RWPE2 (cell line): ENCODE results near the gene B4GALT6.

Source experiments
- ATAC-seq: fragments of 200-7000 bp; cut with Tn5 transposase; 3 replicates; pipeline ENCODE4 v1.9.1; 2021; ENCODE audit warnings: low read depth
- DNase-seq: peaks from one replicate; pipeline ENCODE4 v3.0.0-alpha.2; 2020; ENCODE audit warnings: low spot score
- H3K27ac ChIP-seq: fragments of 450-650 bp; 2 replicates; pipeline ENCODE4 v1.5.1; 2017; ENCODE audit warnings: mild to moderate bottlenecking; ENCODE audit not compliant: poor library complexity, severe bottlenecking
- H3K27me3 ChIP-seq: fragments of 250-450 bp; sonication (Bioruptor Pico); 2 replicates; pipeline ENCODE4 v1.5.1; 2021; ENCODE audit warnings: mild to moderate bottlenecking, moderate library complexity; ENCODE audit not compliant: insufficient read depth, poor library complexity, severe bottlenecking
- H3K36me3 ChIP-seq: fragments of 250-450 bp; sonication (Bioruptor Pico); 2 replicates; pipeline ENCODE4 v1.5.1; 2020; ENCODE audit warnings: low read depth, mild to moderate bottlenecking, moderate library complexity
- H3K4me1 ChIP-seq: fragments of 250-450 bp; sonication (Bioruptor Pico); 2 replicates; pipeline ENCODE4 v1.5.1; 2021; ENCODE audit warnings: mild to moderate bottlenecking, moderate library complexity; ENCODE audit not compliant: insufficient read depth, poor library complexity, severe bottlenecking
- H3K4me3 ChIP-seq: fragments of 250-450 bp; sonication (Bioruptor Pico); 2 replicates; pipeline ENCODE4 v1.5.1; 2021; ENCODE audit warnings: mild to moderate bottlenecking, moderate library complexity; ENCODE audit not compliant: severe bottlenecking
- H3K9me3 ChIP-seq: fragments of 250-450 bp; sonication (Bioruptor Pico); 2 replicates; pipeline ENCODE4 v1.5.1; 2021; ENCODE audit warnings: mild to moderate bottlenecking, moderate library complexity; ENCODE audit not compliant: severe bottlenecking
- CTCF ChIP-seq: fragments of 450-650 bp; IDR thresholded peaks from one replicate; pipeline ENCODE4 v1.5.1; 2017; ENCODE audit warnings: mild to moderate bottlenecking, moderate library complexity; ENCODE audit not compliant: poor library complexity, severe bottlenecking

The B4GALT6 gene

GRCh38 chr18:31647127-31647753 is 37.1 kb downstream of the B4GALT6 start:
- H3K9me3 ChIP-seq, result no peaks in the 10 kb centered on the region
- ATAC-seq (no peak), DNase-seq (no peak)
- TF ChIP-seq CTCF, result no peak
- H3K4me3 ChIP-seq, result no peak overlapping the region
- H3K36me3 ChIP-seq, result no peaks in the 10 kb centered on the region
- peaks cover 33% of the 10 kb centered on the region for H3K4me1 ChIP-seq
- H3K27me3 ChIP-seq, result no peaks in the 10 kb centered on the region
- no peak overlapping the region for H3K27ac ChIP-seq

GRCh38 chr18:31646332-31647126 is 37.9 kb downstream of the B4GALT6 start:
- peaks cover 33% of the 10 kb centered on the region for H3K4me1 ChIP-seq
- H3K27ac ChIP-seq, result no peak overlapping the region
- ATAC-seq (no peak), DNase-seq (no peak)
- H3K36me3 ChIP-seq, result no peaks in the 10 kb centered on the region
- no peaks in the 10 kb centered on the region for H3K9me3 ChIP-seq
- TF ChIP-seq CTCF, result no peak
- no peak overlapping the region for H3K4me3 ChIP-seq
- no peaks in the 10 kb centered on the region for H3K27me3 ChIP-seq

- TF ChIP-seq CTCF, result no peak
- no peaks in the 10 kb centered on the region for H3K27me3 ChIP-seq
- H3K27ac ChIP-seq, result no peak overlapping the region
- ATAC-seq, result no peak
- H3K36me3 ChIP-seq, result no peaks in the 10 kb centered on the region
- no peak overlapping the region for H3K4me3 ChIP-seq
- no peaks in the 10 kb centered on the region for H3K9me3 ChIP-seq
- no peak for DNase-seq
- peaks cover 33% of the 10 kb centered on the region for H3K4me1 ChIP-seq
Observed at GRCh38 chr18:31645411-31645810, 39.0 kb downstream of the B4GALT6 start.

GRCh38 chr18:31643003-31643402 is 41.4 kb downstream of the B4GALT6 start:
- DNase-seq (no peak), ATAC-seq (peak; percentile 77)
- H3K36me3 ChIP-seq, result no peaks in the 10 kb centered on the region; the same call in 1 of the 2 replicates
- TF ChIP-seq CTCF, result no peak
- peak overlapping the region; percentile 55 for H3K27ac ChIP-seq
- peaks cover 16% of the 10 kb centered on the region for H3K4me1 ChIP-seq
- no peak overlapping the region for H3K4me3 ChIP-seq
- H3K9me3 ChIP-seq, result no peaks in the 10 kb centered on the region
- no peaks in the 10 kb centered on the region for H3K27me3 ChIP-seq

GRCh38 chr18:31637445-31637844 is 46.9 kb downstream of the B4GALT6 start:
- H3K9me3 ChIP-seq, result no peaks in the 10 kb centered on the region
- H3K27me3 ChIP-seq, result no peaks in the 10 kb centered on the region
- no peak for DNase-seq
- H3K36me3 ChIP-seq, result peaks cover 4% of the 10 kb centered on the region
- TF ChIP-seq CTCF, result no peak
- no peaks in the 10 kb centered on the region for H3K4me1 ChIP-seq
- ATAC-seq, result no peak
- H3K4me3 ChIP-seq, result no peak overlapping the region
- H3K27ac ChIP-seq, result no peak overlapping the region
